Thyroid gland (tissue), 4 donors: ENCODE data around the gene CENPV.

Experiments
- CTCF ChIP-seq, 6 experiments: fragments of 200-600 bp in 3 of 6; fragments of 450-650 bp in 3 of 6; sonication (generic) in 3 of 6; IDR thresholded peaks; one replicate each; pipeline ENCODE4 v1.5.1; 2016 to 2019; ENCODE audit warnings: antibody characterized with exemption in 6 of 6, mild to moderate bottlenecking in 2 of 6, inconsistent platforms in 1 of 6, moderate library complexity in 1 of 6
- POLR2A ChIP-seq, 2 donors: fragments of 450-650 bp; IDR thresholded peaks; one replicate each; pipeline ENCODE4 v1.6.1; 2017; ENCODE audit warnings: antibody characterized with exemption in 2 of 2, mild to moderate bottlenecking in 2 of 2, moderate library complexity in 1 of 2

- peak; percentile 97 to 99 for TF ChIP-seq POLR2A (IDR thresholded peaks at IDR 0.05)
- peak in 1 of 6 experiments; percentile 16 for TF ChIP-seq CTCF (IDR thresholded peaks at IDR 0.05)
Observed at GRCh38 chr17:16380640-16381495, 27.6 kb upstream of the CENPV start, which contains the start of gene UBB.
